Measurements from ENCODE around the gene ERC2.

DNA sequence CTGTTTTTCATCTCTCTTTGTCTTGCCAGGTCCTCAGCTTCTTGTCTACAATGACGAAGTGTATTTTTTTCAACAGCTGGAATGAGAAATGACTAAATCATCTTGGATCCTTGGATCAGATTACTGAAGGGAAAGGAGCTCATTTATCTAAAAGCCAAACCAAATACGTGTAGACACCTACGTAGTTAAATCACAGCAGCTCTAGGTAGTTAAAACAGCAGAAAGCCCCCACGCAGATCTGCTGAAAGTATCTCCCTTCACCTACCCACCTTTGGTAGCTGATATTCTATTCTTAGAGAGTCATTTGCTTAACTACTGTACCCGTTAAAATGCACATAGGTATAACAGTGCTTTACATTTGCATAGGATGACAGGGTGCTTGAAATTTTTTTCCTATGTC is 875.7 kb downstream of the ERC2 start:
- TF ChIP-seq CTCF (IDR thresholded peaks at IDR 0.05; ENCODE audit: low read depth, low read length) (no peak), MAX (IDR thresholded peaks at IDR 0.05; ENCODE audit: low read depth, low read length) (no peak)

Data from NB4 (cell line).